ENCODE measurements around the gene MED27. TPM values are rescaled to one million over a fixed set of nuclear protein-coding genes. Genes with fewer than 3 reads are reported as not detected.

The MED27 gene
- polyA plus RNA-seq, 1 experiment = 36.9 TPM

GRCh38 chr9:132114102-132114707, 34.5 kb upstream of the MED27 start:
- peaks cover 2% of the 10 kb centered on the region for H3K27me3 ChIP-seq (ENCODE audit: control insufficient read depth, insufficient read depth, low read length)
- no peak for TF ChIP-seq CTCF (IDR thresholded peaks at IDR 0.05; ENCODE audit: insufficient read depth, low read depth, low read length)
- CTCF ChIA-PET = no interaction called here
- POLR2A ChIA-PET = no interaction called here
- H3K36me3 ChIP-seq (ENCODE audit: control insufficient read depth, insufficient read depth, low read length) = no peaks in the 10 kb centered on the region
- no peak for DNase-seq (ENCODE audit: low read depth)
- H3K4me3 ChIP-seq (ENCODE audit: low read depth, low read length) = no peak overlapping the region

GRCh38 chr9:132109291-132109690, 29.6 kb upstream of the MED27 start:
- H3K36me3 ChIP-seq (ENCODE audit: control insufficient read depth, insufficient read depth, low read length) = no peaks in the 10 kb centered on the region
- TF ChIP-seq CTCF (IDR thresholded peaks at IDR 0.05; ENCODE audit: insufficient read depth, low read depth, low read length) = no peak
- ChIA-PET POLR2A (no interaction called here), CTCF (interaction anchor here (1.6 kb wide), 1 partner anchor 9 kb away, joined by 4 read pairs; no protein-coding TSS in a partner anchor)
- H3K27me3 ChIP-seq (ENCODE audit: control insufficient read depth, insufficient read depth, low read length) = peaks cover 1% of the 10 kb centered on the region; the same call in 1 of the 2 replicates
- H3K4me3 ChIP-seq (ENCODE audit: low read depth, low read length) = no peak overlapping the region
- DNase-seq (ENCODE audit: low read depth) = no peak

- peaks cover 1% of the 10 kb centered on the region; the same call in 1 of the 2 replicates for H3K27me3 ChIP-seq (ENCODE audit: control insufficient read depth, insufficient read depth, low read length)
- no peak for DNase-seq (ENCODE audit: low read depth)
- no peak for TF ChIP-seq CTCF (IDR thresholded peaks at IDR 0.05; ENCODE audit: insufficient read depth, low read depth, low read length)
- no peaks in the 10 kb centered on the region for H3K36me3 ChIP-seq (ENCODE audit: control insufficient read depth, insufficient read depth, low read length)
- CTCF ChIA-PET = interaction anchor here (1.6 kb wide), 1 partner anchor 10 kb away, joined by 4 read pairs; no protein-coding TSS in a partner anchor
- POLR2A ChIA-PET = no interaction called here
- H3K4me3 ChIP-seq (ENCODE audit: low read depth, low read length) = no peak overlapping the region
Measured at GRCh38 chr9:132108728-132109127, 29.1 kb upstream of the MED27 start.

GRCh38 chr9:132099741-132100407, 20.2 kb upstream of the MED27 start:
- POLR2A ChIA-PET = no interaction called here
- CTCF ChIA-PET = interaction anchor here (1.4 kb wide), 1 partner anchor 16 kb away, joined by 3 read pairs; no protein-coding TSS in a partner anchor
- Histone ChIP-seq H3K27me3 (ENCODE audit: control insufficient read depth, insufficient read depth, low read length) (peaks cover 13% of the 10 kb centered on the region), H3K4me3 (ENCODE audit: low read depth, low read length) (no peak overlapping the region), H3K36me3 (ENCODE audit: control insufficient read depth, insufficient read depth, low read length) (no peaks in the 10 kb centered on the region)
- no peak for TF ChIP-seq CTCF (IDR thresholded peaks at IDR 0.05; ENCODE audit: insufficient read depth, low read depth, low read length)
- no peak for DNase-seq (ENCODE audit: low read depth)

GRCh38 chr9:132099167-132099566, 19.5 kb upstream of the MED27 start:
- no peak for TF ChIP-seq CTCF (IDR thresholded peaks at IDR 0.05; ENCODE audit: insufficient read depth, low read depth, low read length)
- no peak overlapping the region for H3K4me3 ChIP-seq (ENCODE audit: low read depth, low read length)
- POLR2A ChIA-PET = no interaction called here
- DNase-seq (ENCODE audit: low read depth) = no peak
- H3K36me3 ChIP-seq (ENCODE audit: control insufficient read depth, insufficient read depth, low read length) = no peaks in the 10 kb centered on the region
- CTCF ChIA-PET = interaction anchor here (1.0 to 1.4 kb wide), 2 partner anchors 15 to 18 kb away, joined by 3 read pairs; no protein-coding TSS in a partner anchor
- peaks cover 13% of the 10 kb centered on the region for H3K27me3 ChIP-seq (ENCODE audit: control insufficient read depth, insufficient read depth, low read length)
